ENCODE measurements around the gene CDKAL1.

DNA sequence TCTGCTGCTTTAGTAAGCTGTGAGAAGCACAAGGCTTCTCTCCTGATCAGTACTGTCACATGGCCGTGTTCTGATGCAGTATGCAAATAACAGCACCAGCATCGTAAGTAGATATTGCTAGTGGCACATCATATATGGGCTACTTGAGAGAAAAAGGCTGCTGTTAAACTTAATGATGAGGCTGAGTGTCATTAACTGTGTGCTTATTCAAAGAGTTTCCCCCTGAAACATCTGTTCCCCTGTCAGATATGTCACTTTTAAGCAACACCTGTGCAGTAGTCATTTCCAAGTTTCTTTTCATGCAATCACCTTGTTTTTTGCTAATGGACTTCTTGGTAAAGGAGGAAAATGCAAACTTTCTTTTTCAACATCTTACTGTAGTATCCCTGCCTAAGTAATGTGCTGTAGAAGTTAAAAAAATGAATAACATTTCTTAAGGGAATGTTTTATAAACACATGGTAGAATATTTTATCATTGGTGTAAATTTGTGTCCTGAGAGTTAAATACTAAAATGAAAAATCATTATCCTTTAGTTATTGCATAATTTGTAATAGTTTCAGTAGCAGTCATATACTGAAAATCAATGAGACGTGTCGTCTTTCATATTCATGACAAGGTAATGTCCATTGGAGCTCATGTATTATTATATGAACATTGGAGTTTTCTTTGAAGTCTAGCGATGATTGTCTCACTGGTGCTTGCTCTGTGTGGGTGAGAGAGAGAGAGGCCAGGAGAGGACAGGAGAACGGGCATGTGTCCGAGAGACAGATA lies 366.3 kb downstream of the CDKAL1 start:
- TF ChIP-seq, protein P1, sequence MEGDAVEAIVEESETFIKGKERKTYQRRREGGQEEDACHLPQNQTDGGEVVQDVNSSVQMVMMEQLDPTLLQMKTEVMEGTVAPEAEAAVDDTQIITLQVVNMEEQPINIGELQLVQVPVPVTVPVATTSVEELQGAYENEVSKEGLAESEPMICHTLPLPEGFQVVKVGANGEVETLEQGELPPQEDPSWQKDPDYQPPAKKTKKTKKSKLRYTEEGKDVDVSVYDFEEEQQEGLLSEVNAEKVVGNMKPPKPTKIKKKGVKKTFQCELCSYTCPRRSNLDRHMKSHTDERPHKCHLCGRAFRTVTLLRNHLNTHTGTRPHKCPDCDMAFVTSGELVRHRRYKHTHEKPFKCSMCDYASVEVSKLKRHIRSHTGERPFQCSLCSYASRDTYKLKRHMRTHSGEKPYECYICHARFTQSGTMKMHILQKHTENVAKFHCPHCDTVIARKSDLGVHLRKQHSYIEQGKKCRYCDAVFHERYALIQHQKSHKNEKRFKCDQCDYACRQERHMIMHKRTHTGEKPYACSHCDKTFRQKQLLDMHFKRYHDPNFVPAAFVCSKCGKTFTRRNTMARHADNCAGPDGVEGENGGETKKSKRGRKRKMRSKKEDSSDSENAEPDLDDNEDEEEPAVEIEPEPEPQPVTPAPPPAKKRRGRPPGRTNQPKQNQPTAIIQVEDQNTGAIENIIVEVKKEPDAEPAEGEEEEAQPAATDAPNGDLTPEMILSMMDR (IDR thresholded peaks at IDR 0.05) = no peak
- no peak for TF ChIP-seq POLR2A (IDR thresholded peaks at IDR 0.05)
